SJCRH30 (cell line): ENCODE measurements around the gene AOC1. TPM values are rescaled to one million over a fixed set of nuclear protein-coding genes. Genes with fewer than 3 reads are reported as not detected.

Experiments
- DNase-seq, 2 experiments: peaks; one replicate each; pipeline ENCODE4 v3.0.0-alpha.2; 2015 to 2020
- H3K27ac ChIP-seq: fragments of 250-450 bp; sonication (Bioruptor Pico); 2 replicates; pipeline ENCODE4 v1.5.1; 2020; ENCODE audit warnings: mild to moderate bottlenecking, moderate library complexity
- H3K27me3 ChIP-seq: fragments of 250-450 bp; sonication (Bioruptor Pico); 2 replicates; pipeline ENCODE4 v1.5.1; 2020; ENCODE audit warnings: mild to moderate bottlenecking, moderate library complexity
- H3K36me3 ChIP-seq: fragments of 250-450 bp; sonication (Bioruptor Pico); 2 replicates; pipeline ENCODE4 v1.5.1; 2020; ENCODE audit warnings: mild to moderate bottlenecking, moderate library complexity
- H3K4me1 ChIP-seq: fragments of 250-450 bp; sonication (Bioruptor Pico); 2 replicates; pipeline ENCODE4 v1.5.1; 2020; ENCODE audit warnings: mild to moderate bottlenecking, moderate library complexity
- H3K4me3 ChIP-seq: fragments of 250-450 bp; sonication (Bioruptor Pico); 2 replicates; pipeline ENCODE4 v1.5.1; 2020; ENCODE audit warnings: mild to moderate bottlenecking, moderate library complexity
- H3K9me3 ChIP-seq: fragments of 250-450 bp; sonication (Bioruptor Pico); replicated peaks from 2 replicates; pipeline ENCODE4 v1.5.1; 2020; ENCODE audit warnings: mild to moderate bottlenecking, moderate library complexity
- total RNA-seq: library from RNA; depleted of rRNA; stranded (reverse); fragments of >200 nt; shearing (Covaris generic); gene quantifications from 2 replicates; pipeline ENCODE4 v1.2.3, GENCODE V29; 2014

The AOC1 gene
- total RNA-seq, 1 experiment from 2014 or later: not detected

DNA sequence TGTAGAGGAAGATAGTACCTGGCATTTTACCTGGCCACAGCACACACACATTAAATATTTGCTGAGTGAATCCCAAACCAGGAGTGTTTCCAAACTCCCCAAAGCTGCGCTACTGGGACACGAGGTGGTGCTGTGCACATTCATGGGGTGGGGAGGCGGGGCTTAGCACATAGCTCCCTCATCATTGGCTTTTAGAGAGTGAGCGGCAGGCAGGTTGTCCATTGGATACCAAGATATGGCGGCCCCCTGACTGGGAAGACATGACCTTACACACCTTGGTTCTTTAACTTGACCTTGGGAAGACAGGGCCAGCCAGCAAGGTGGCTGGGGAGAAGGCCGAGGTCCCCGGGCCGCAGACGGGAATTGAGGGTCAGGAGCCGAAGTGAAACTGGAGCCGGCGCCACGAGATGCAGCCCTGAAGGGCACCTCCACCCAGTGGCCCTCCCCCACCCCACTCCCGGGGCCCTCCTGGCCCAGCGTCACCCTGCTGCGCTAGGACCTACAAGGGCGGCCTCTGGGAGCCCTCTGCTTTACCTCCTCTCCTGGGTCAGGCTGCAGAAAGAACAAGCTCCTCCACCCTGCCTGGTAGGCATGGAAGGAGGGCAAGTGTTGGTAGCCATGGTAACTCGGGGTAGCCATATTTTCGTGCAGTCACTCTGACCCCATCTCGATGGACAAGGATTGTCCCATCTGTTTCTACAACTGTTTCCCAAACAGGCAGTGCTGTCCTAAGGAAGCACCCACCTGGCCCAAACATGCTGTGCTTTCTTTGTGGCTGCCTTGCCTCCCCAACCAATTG, 27.7 kb upstream of the AOC1 start:
- Histone ChIP-seq H3K27me3 (no peaks in the 10 kb centered on the region), H3K4me3 (no peak overlapping the region), H3K9me3 (no peaks in the 10 kb centered on the region), H3K27ac (no peak overlapping the region), H3K36me3 (no peaks in the 10 kb centered on the region), H3K4me1 (no peaks in the 10 kb centered on the region)
- DNase-seq: no peak

DNA sequence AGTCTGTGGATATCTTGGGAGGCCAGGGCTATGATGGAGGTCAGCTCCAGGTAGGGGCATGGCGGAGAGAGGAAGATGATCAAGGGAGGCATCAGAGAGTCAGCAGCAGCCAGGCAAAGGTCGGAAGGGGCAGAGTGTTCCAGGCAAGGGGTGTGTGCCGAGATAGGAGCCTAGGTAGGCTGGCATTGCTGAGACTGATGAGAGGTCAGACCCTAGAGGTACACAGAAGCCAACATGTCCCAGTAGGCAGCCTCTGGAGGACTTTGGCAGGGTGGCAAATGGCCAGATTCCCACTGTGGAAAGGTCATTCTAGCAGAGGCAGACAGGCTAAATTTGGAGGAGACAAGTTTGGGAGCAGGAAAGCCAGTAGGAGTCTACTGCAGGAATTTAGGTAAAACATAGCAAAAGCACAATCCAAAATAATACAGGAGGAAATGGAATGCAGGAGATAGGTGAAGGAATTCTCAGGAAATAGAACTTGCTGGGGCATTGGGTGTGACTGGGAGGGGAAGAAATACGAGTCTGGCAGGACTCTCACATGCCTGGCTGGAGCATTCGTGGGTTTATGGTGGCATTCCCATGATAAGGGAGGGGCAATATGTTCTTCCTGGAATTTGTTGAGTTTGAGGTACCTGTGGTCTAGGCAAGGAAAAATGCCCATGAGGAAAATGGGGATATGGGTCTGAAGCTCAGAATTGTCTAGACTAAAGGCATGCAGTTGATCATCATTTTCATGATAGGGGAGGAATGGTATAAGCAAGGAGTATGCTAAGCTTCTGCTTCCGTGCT, 26.1 kb upstream of the AOC1 start:
- H3K4me3 ChIP-seq: no peak overlapping the region
- H3K4me1 ChIP-seq: no peaks in the 10 kb centered on the region
- no peak for DNase-seq
- H3K36me3 ChIP-seq: no peaks in the 10 kb centered on the region
- H3K27ac ChIP-seq: no peak overlapping the region
- no peaks in the 10 kb centered on the region for H3K9me3 ChIP-seq
- H3K27me3 ChIP-seq: no peaks in the 10 kb centered on the region

DNA sequence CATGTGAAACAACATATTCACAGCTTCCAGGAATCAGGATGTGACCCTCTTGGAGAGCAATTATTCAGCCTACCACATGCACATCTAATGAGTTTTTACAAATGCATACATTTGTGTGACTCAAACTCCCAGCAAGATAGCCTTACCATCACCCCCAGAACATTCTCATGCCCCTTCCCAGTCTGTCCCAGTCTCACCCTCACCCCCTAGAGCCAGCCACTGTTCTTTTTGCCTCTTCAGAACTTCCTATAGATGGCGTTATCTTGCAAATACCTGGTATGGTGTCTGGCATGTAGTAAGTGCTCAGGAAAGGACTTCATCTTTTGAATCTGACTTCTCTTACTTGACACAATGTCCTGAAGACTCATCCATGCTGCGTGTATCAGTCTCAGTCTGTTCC, 23.9 kb upstream of the AOC1 start:
- H3K4me1 ChIP-seq: no peaks in the 10 kb centered on the region
- H3K27me3 ChIP-seq: no peaks in the 10 kb centered on the region
- H3K36me3 ChIP-seq: no peaks in the 10 kb centered on the region
- no peaks in the 10 kb centered on the region for H3K9me3 ChIP-seq
- H3K4me3 ChIP-seq: no peak overlapping the region
- no peak overlapping the region for H3K27ac ChIP-seq
- no peak for DNase-seq

DNA sequence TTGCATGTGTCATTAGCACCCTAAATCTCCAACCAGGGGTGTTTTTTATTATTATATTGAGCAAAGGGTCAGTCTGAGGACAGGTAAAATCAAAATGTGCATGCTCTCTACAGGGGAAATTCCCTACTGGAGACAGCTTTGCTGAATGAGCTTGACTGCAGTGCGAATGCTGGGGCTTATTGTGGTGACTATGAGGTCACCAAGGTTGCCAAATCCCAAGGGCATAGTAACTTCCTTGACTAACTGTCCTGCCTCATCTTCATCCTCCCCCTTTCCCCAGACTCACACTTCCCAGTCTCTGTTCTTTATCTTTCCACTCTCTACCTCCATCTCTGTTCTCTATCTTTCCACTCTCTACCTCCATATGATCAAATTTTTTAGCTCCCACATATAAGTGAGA, 22.9 kb upstream of the AOC1 start:
- H3K27me3 ChIP-seq: no peaks in the 10 kb centered on the region
- H3K9me3 ChIP-seq: no peaks in the 10 kb centered on the region
- DNase-seq: no peak

DNA sequence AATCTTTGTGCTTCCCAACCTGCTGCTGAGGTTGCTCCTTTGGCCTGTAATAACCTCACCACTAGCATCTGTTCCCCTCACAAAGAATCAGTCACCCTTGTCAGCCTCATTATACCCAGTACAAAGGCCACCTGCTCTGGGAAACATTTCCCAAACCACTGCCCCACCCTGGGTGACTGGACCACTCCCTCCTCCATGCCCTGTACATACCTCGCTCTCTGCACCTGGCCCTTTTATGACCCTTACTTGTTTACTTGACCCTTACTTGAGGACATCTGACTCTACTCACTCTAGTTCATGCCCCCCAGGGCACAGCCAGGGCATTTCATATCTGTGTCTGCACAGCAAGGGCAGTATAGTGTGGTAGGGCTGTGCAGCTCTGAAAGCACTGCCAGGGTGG, 21.4 kb upstream of the AOC1 start:
- Histone ChIP-seq H3K27ac (no peak overlapping the region), H3K9me3 (no peaks in the 10 kb centered on the region), H3K36me3 (no peaks in the 10 kb centered on the region), H3K27me3 (no peaks in the 10 kb centered on the region), H3K4me3 (no peak overlapping the region), H3K4me1 (no peaks in the 10 kb centered on the region)
- no peak for DNase-seq

More for the DNA sequence above, 22.9 kb upstream of the AOC1 start:
- Histone ChIP-seq H3K4me3 (no peak overlapping the region), H3K4me1 (no peaks in the 10 kb centered on the region), H3K27ac (no peak overlapping the region), H3K36me3 (no peaks in the 10 kb centered on the region)

DNA sequence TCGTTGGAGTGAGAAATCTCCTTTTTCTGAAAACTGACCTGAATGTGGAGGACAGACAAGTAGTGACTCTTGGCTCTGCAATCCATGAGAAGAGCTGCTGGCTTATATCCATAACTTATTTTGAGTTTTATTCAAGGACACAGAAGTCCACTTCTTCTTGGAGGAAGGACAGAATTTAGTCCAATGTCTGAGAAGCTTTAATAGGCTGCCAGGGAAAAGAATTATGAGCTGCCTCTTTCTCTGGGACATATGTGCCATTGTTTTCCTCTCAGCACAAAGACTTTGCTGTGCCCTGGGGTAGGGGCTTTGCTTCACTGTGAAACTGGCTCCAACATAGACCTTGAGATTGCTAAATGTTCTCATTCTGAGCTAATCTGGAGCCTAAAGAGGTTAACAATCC, 20.5 kb upstream of the AOC1 start:
- no peaks in the 10 kb centered on the region for H3K9me3 ChIP-seq
- no peak for DNase-seq
- H3K27ac ChIP-seq: no peak overlapping the region
- H3K4me1 ChIP-seq: no peaks in the 10 kb centered on the region
- H3K36me3 ChIP-seq: no peaks in the 10 kb centered on the region
- H3K27me3 ChIP-seq: no peaks in the 10 kb centered on the region
- H3K4me3 ChIP-seq: no peak overlapping the region

DNA sequence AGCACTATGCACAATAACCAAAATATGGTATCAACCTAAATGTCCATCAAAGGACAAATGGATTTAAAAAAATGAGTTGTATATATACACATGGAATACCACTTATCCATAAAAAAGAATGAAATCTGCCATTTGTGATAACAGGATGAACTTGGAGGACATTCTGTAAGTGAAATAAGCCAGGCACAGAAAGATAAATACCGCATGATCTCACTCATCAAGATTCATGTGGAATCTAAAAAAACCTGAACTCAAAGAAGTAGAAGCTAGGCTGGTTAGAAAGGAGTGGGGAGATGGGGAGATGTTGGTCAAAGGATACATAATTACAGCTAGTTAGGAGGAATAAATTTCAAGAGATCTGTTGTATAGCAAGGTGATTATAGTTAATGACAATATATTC, 17.3 kb upstream of the AOC1 start:
- no peaks in the 10 kb centered on the region for H3K36me3 ChIP-seq
- no peak overlapping the region for H3K27ac ChIP-seq
- no peaks in the 10 kb centered on the region for H3K27me3 ChIP-seq
- H3K9me3 ChIP-seq: no peaks in the 10 kb centered on the region
- H3K4me3 ChIP-seq: no peak overlapping the region
- no peak for DNase-seq
- H3K4me1 ChIP-seq: no peaks in the 10 kb centered on the region

DNA sequence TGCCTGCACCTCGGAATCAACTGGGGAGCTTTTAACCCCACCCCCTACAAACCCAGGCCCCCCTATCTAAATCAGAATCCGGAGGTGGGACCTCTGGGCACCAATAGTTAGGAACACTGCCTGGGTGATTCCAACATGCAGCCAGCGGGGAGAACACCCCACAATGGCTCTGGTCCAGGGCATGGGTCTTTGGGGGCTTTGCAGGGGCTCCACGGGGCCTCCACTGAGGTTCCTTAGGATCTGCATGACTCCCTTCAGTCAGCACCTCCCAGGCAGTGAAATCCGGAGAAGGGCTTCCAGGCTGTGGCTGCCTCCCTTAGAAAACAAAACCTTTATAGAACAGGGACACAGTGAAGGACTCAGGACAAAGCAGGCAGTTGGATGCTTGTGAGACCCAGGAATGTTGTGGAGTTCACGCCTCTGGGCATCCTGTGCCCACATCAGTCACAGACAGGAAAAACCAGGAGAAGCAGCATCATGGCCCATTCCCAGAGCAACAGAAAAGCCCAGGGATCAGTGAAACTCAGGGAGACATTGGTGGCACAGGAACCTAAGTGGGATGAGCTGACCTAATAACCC, 16.5 kb upstream of the AOC1 start:
- no peak overlapping the region for H3K27ac ChIP-seq
- H3K4me1 ChIP-seq: no peaks in the 10 kb centered on the region
- H3K27me3 ChIP-seq: peaks cover 6% of the 10 kb centered on the region; the same call in 1 of the 2 replicates
- H3K9me3 ChIP-seq: no peaks in the 10 kb centered on the region
- H3K36me3 ChIP-seq: no peaks in the 10 kb centered on the region
- H3K4me3 ChIP-seq: no peak overlapping the region
- DNase-seq: no peak

DNA sequence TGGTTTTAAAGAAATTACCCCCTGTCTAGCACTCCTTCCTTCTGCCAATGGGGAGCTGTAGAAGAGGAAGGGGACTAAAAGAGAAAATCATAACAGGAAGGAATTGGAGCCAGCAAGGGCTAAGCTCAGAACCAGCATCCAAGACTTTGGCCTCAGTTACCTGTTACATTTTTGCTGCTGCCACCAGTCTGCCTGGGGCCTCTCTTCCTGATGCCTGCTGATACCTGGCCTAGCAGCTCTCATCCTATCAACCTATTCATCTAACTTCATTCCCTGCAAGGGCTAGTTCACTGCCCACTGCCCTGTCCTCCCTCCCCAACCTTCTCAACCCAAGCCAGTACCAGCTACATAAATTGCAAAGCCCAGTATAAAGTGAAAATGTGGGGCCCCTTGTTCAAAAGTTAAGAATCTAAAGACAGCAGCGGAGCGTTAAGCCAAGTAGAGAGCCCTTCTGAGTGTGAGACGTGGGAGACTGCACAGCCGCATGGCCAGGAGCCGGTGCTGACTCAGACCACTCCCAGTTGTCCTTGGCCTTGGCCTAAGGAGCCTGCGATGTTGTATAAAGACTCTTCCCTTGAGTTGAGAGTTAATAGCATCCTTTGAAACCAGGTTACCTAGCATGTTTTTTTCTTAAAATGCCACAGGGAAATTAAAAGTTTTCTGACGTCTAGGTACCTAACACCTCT, 13.2 kb upstream of the AOC1 start:
- no peak for DNase-seq
- no peaks in the 10 kb centered on the region for H3K36me3 ChIP-seq
- peaks cover 6% of the 10 kb centered on the region; the same call in 1 of the 2 replicates for H3K27me3 ChIP-seq
- H3K4me3 ChIP-seq: no peak overlapping the region
- H3K27ac ChIP-seq: no peak overlapping the region
- no peaks in the 10 kb centered on the region for H3K4me1 ChIP-seq
- no peaks in the 10 kb centered on the region for H3K9me3 ChIP-seq

DNA sequence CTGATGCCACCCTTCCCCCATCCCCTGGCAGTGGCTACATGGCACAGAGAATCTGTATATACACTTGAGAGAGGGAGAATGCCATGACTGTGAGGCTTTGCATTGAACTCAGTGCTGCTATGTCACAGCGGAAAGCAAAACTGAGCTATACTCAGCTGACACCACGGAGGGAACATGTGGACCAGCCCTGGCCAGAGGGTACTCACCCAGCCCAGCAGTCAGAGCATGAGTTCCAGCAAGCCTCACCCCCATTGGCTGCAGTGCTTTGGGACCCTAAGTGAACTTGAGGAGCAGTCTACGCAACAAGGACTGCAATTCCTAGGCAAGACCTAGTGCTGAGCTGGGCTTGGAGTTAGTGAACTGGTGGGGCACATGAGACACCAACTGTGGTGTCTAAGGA, 10.3 kb upstream of the AOC1 start:
- Histone ChIP-seq H3K4me1 (0 out of 2 replicates have a peak, but pooled peaks cover 2% of the 10 kb centered on the region), H3K27me3 (peaks cover 21% of the 10 kb centered on the region), H3K36me3 (no peaks in the 10 kb centered on the region), H3K27ac (no peak overlapping the region), H3K4me3 (no peak overlapping the region), H3K9me3 (no peaks in the 10 kb centered on the region)
- DNase-seq: no peak

DNA sequence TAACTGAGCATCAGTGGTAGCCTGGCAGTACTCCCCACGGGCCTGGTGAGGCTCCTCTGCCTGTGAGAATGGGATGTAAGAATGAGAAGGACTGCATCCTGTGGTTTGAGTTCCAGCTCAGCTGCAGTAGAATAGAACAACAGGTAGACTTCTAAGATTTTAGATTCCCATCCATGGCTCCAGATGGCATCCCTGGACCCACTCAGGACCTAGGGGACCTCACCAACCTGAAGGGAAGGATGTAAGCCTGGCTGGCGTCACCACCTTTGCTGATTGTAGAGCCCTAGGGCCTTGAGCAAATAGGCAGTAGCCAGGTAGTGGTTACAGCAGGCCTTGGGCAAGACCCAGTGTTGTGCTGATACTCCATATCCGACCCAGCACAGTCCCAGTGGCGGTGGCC, 9.6 kb upstream of the AOC1 start:
- H3K27ac ChIP-seq: no peak overlapping the region
- no peaks in the 10 kb centered on the region for H3K36me3 ChIP-seq
- peaks cover 21% of the 10 kb centered on the region for H3K27me3 ChIP-seq
- DNase-seq: no peak
- no peak overlapping the region for H3K4me3 ChIP-seq
- no peaks in the 10 kb centered on the region for H3K9me3 ChIP-seq
- H3K4me1 ChIP-seq: 0 out of 2 replicates have a peak, but pooled peaks cover 2% of the 10 kb centered on the region

DNA sequence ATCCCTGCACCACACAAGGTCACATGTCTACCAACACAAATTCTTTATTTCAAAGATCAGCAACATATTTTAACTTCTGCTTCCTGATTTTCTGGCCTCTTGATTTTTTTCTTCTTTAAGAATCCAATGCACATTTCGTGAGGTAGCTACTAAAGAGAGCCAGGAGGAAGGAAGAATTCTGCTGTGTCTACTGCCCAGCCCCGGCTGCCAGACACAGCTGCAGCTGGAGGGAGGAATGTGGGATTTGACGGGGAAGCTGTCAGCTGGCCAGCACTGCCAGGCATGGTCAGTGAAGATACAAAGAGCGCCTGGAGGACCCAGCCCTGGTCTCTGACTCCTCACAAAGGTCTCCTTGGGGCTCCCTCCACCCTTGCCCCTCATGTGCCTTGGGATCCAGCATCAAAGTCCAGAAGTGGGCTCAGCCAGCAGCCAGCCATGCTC, 6.9 kb upstream of the AOC1 start:
- H3K36me3 ChIP-seq: no peaks in the 10 kb centered on the region
- H3K27ac ChIP-seq: no peak overlapping the region
- 0 out of 2 replicates have a peak, but pooled peaks cover 2% of the 10 kb centered on the region for H3K4me1 ChIP-seq
- H3K27me3 ChIP-seq: peaks cover 26% of the 10 kb centered on the region
- H3K4me3 ChIP-seq: no peak overlapping the region
- H3K9me3 ChIP-seq: no peaks in the 10 kb centered on the region
- peak; percentile 17 to 32 for DNase-seq

DNA sequence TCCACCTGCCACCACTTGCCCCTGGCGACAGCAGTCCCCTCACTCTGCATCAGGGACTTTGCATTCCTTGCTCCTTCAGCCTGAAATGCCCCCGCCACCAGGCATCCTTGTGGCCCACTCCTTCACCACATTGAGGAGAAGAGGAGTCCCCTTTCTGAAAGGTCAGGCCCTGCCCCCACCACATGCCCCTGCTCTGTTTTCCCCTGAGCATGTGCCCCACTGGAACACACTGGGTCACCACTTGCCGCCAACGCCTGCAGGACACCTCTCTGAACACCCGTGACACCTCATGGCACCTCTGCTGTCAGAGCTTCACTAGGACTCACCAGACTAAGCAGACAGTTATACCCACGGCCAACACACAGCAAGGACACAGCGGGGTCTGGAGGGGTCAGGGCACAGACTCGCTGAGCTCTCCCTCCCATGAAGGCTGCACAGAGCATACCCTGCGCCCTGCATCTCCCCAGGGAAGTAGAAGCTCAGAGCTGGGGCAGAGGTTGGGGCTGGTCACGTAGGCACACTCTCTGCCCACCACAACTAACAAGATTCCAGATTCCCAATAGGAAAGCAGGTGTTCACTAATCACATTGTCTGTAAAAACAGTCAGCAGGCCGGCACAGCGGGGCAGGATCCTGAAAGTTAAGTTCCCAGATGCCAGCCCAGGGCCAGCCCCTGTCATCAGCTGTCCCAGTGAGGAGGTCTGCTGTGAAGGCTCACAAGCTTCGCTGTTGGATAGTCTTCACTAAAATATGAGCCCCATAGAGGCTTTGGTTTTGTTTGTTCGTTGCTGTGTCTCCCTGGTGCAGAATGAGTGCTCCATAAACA, 5.8 kb upstream of the AOC1 start:
- Histone ChIP-seq H3K27ac (no peak overlapping the region), H3K36me3 (no peaks in the 10 kb centered on the region), H3K9me3 (no peaks in the 10 kb centered on the region), H3K4me3 (no peak overlapping the region), H3K27me3 (peaks cover 22% of the 10 kb centered on the region), H3K4me1 (0 out of 2 replicates have a peak, but pooled peaks cover 2% of the 10 kb centered on the region)
- no peak for DNase-seq

DNA sequence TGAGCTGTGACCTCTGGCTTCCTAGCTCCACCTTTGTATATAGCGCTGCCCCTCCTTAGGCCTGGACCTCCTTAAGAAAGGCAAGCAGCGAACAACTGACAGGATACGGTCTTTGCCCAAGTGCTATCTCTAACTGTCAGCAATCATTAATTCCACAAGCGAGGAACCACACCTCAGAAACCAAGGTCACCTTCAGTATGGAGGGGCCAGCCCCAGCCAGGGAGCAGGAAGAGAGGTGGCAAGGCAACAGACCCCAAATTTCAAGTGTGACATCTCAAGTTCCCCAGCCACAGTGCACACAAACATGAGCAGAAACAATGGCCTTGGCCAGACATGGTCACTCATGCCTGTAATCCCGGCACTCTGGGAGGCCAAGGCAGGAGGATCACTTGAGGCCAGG, 4.8 kb upstream of the AOC1 start:
- Histone ChIP-seq H3K4me1 (0 out of 2 replicates have a peak, but pooled peaks cover 2% of the 10 kb centered on the region), H3K27ac (no peak overlapping the region), H3K36me3 (no peaks in the 10 kb centered on the region), H3K9me3 (no peaks in the 10 kb centered on the region), H3K4me3 (no peak overlapping the region), H3K27me3 (peaks cover 31% of the 10 kb centered on the region)
- DNase-seq: no peak
